ENCODE results near the gene ALDH3B2. TPM values are rescaled to one million over a fixed set of nuclear protein-coding genes. Genes with fewer than 3 reads are reported as not detected.

ALDH3B2 gene
- total RNA-seq, 1 experiment from 2014 or later = not detected

GRCh38 chr11:67617243-67617953, 57.0 kb downstream of the ALDH3B2 start:
- H3K27ac ChIP-seq (ENCODE audit: insufficient read length, low read depth, low read length) = no peak overlapping the region
- Mint-ChIP-seq H3K36me3 (ENCODE audit: insufficient read depth in 1 of 3, low read depth in 3 of 3) (peaks cover 2 to 14% (median 8%) of the 10 kb centered on the region in 3 experiments), H3K9me3 (peaks cover 0 to 6% of the 10 kb centered on the region in 2 experiments; a peak in 2 of 5 replicates), H3K4me1 (peaks cover 44 to 58% of the 10 kb centered on the region in 2 experiments), H3K4me3 (peak overlapping the region in 1 of 2 experiments; percentile 64; a peak in 4 of 5 replicates), H3K27ac (no peak overlapping the region), H3K27me3 (ENCODE audit: low read depth) (peaks cover 40% of the 10 kb centered on the region)
- H3K56ac ChIP-seq (ENCODE audit: insufficient read length, low read depth, low read length) = no peak overlapping the region
- H4K20me1 ChIP-seq (ENCODE audit: control insufficient read depth, insufficient read depth, insufficient read length) = no peaks in the 10 kb centered on the region
- H2BK5ac ChIP-seq (ENCODE audit: insufficient read length, low read length) = no peak overlapping the region
- no peak for TF ChIP-seq CTCF (conservative IDR thresholded peaks at IDR 0.05)
- H4K5ac ChIP-seq (ENCODE audit: insufficient read length, low read depth, low read length) = no peak overlapping the region
- no peak overlapping the region for H2BK15ac ChIP-seq (ENCODE audit: low read depth, low read length)
- no peaks in the 10 kb centered on the region for H3K79me2 ChIP-seq (ENCODE audit: insufficient read depth, low read length)
- H3K4me2 ChIP-seq (ENCODE audit: insufficient read depth, insufficient read length, low read length) = peak overlapping the region; percentile 20
- H3K18ac ChIP-seq (ENCODE audit: insufficient read length, low read depth, low read length) = no peak overlapping the region
- H2AK5ac ChIP-seq (ENCODE audit: insufficient read length, low read length) = no peak overlapping the region
- no peak overlapping the region for H2BK120ac ChIP-seq (ENCODE audit: low read depth, low read length, poor library complexity, severe bottlenecking)
- H3K9me3 ChIP-seq (ENCODE audit: control insufficient read depth, low read depth, low read length) = no peaks in the 10 kb centered on the region
- H4K8ac ChIP-seq (replicated peaks; ENCODE audit: insufficient read length, low read depth, low read length) = no peak overlapping the region
- H3K4me1 ChIP-seq (ENCODE audit: insufficient read depth, low read length) = peaks cover 7% of the 10 kb centered on the region; the same call in 1 of the 2 replicates
- H3K4ac ChIP-seq (ENCODE audit: low read depth, low read length) = no peak overlapping the region
- H2BK20ac ChIP-seq (ENCODE audit: low read depth, low read length, poor library complexity, severe bottlenecking) = no peak overlapping the region
- H3K79me1 ChIP-seq (ENCODE audit: insufficient read depth, low read depth, low read length, poor library complexity, severe bottlenecking) = no peaks in the 10 kb centered on the region
- no peak overlapping the region for H3K23ac ChIP-seq (ENCODE audit: insufficient read length, low read depth, low read length)
- H3K23me2 ChIP-seq (ENCODE audit: insufficient read length, low read depth, low read length, poor library complexity, severe bottlenecking) = peaks cover 2% of the 10 kb centered on the region
- H2AFZ ChIP-seq (ENCODE audit: low read length) = no peak overlapping the region
- no peak overlapping the region for H4K91ac ChIP-seq (ENCODE audit: insufficient read length, low read depth, low read length)
- no CpG with 5 or more reads among the region's 7 CpGs for WGBS (ENCODE audit: extremely low coverage, insufficient read length, low lambda C conversion rate)
- H2BK12ac ChIP-seq (ENCODE audit: insufficient read length, low read depth, low read length) = no peak overlapping the region
- peaks cover 3% of the 10 kb centered on the region; the same call in 1 of the 2 replicates for H3K27me3 ChIP-seq (ENCODE audit: insufficient read depth, low read length)
- peak; percentile 29 for DNase-seq
- no peak overlapping the region for H3K9ac ChIP-seq (ENCODE audit: extremely low read depth, insufficient read length, low read length)
- no peak overlapping the region for H3K14ac ChIP-seq (ENCODE audit: insufficient read depth, low read length)
- H3T11ph ChIP-seq (ENCODE audit: low read length) = no peak overlapping the region
